ENCODE measurements around the gene SLC30A7. TPM values are rescaled to one million over a fixed set of nuclear protein-coding genes. Genes with fewer than 3 reads are reported as not detected.

Gene SLC30A7
- total and polyA plus RNA-seq, 4 donors: 6.0 to 38.9 (median 10.9) TPM

GRCh38 chr1:100960098-100960497, 64.2 kb downstream of the SLC30A7 start:
- Histone ChIP-seq H3K27me3 (ENCODE audit: control insufficient read depth in 4 of 4, insufficient read depth in 4 of 4, low read length in 3 of 4) (no peaks in the 10 kb centered on the region), H3K4me3 (ENCODE audit: low read depth in 1 of 3, low read length in 3 of 3) (no peak overlapping the region), H3K9ac (ENCODE audit: low read depth in 1 of 2, low read length in 2 of 2) (no peak overlapping the region), H3K27ac (ENCODE audit: low read depth in 1 of 2, low read length in 2 of 2) (no peak overlapping the region), H3K9me3 (ENCODE audit: control insufficient read depth in 4 of 4, low read length in 3 of 4) (no peaks in the 10 kb centered on the region), H3K4me1 (ENCODE audit: control insufficient read depth in 4 of 4, insufficient read depth in 4 of 4, low read length in 3 of 4) (no peaks in the 10 kb centered on the region), H3K36me3 (ENCODE audit: control insufficient read depth in 4 of 4, insufficient read depth in 3 of 4, low read depth in 1 of 4, low read length in 3 of 4) (no peaks in the 10 kb centered on the region)
- WGBS: 76% methylated on average over 1 of the region's 1 CpG
- DNase-seq (ENCODE audit: low spot score): no peak
- TF ChIP-seq GABPA (IDR thresholded peaks at IDR 0.05 in 1 of 2, conservative IDR thresholded peaks at IDR 0.05 in 1 of 2) (no peak), HNF4A (conservative IDR thresholded peaks at IDR 0.05) (no peak), TAF1 (conservative IDR thresholded peaks at IDR 0.05) (no peak), FOXA2 (IDR thresholded peaks at IDR 0.05) (no peak), YY1 (IDR thresholded peaks at IDR 0.05) (no peak), SP1 (IDR thresholded peaks at IDR 0.05) (no peak), HNF4G (IDR thresholded peaks at IDR 0.05) (no peak), MAX (IDR thresholded peaks at IDR 0.05) (no peak), FOXA1 (IDR thresholded peaks at IDR 0.05) (no peak)
- TF ChIP-seq, protein P1, sequence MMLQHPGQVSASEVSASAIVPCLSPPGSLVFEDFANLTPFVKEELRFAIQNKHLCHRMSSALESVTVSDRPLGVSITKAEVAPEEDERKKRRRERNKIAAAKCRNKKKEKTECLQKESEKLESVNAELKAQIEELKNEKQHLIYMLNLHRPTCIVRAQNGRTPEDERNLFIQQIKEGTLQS (IDR thresholded peaks at IDR 0.05): no peak
- TF ChIP-seq, protein P2, sequence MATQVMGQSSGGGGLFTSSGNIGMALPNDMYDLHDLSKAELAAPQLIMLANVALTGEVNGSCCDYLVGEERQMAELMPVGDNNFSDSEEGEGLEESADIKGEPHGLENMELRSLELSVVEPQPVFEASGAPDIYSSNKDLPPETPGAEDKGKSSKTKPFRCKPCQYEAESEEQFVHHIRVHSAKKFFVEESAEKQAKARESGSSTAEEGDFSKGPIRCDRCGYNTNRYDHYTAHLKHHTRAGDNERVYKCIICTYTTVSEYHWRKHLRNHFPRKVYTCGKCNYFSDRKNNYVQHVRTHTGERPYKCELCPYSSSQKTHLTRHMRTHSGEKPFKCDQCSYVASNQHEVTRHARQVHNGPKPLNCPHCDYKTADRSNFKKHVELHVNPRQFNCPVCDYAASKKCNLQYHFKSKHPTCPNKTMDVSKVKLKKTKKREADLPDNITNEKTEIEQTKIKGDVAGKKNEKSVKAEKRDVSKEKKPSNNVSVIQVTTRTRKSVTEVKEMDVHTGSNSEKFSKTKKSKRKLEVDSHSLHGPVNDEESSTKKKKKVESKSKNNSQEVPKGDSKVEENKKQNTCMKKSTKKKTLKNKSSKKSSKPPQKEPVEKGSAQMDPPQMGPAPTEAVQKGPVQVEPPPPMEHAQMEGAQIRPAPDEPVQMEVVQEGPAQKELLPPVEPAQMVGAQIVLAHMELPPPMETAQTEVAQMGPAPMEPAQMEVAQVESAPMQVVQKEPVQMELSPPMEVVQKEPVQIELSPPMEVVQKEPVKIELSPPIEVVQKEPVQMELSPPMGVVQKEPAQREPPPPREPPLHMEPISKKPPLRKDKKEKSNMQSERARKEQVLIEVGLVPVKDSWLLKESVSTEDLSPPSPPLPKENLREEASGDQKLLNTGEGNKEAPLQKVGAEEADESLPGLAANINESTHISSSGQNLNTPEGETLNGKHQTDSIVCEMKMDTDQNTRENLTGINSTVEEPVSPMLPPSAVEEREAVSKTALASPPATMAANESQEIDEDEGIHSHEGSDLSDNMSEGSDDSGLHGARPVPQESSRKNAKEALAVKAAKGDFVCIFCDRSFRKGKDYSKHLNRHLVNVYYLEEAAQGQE (IDR thresholded peaks at IDR 0.05): no peak
- TF ChIP-seq, protein P3, sequence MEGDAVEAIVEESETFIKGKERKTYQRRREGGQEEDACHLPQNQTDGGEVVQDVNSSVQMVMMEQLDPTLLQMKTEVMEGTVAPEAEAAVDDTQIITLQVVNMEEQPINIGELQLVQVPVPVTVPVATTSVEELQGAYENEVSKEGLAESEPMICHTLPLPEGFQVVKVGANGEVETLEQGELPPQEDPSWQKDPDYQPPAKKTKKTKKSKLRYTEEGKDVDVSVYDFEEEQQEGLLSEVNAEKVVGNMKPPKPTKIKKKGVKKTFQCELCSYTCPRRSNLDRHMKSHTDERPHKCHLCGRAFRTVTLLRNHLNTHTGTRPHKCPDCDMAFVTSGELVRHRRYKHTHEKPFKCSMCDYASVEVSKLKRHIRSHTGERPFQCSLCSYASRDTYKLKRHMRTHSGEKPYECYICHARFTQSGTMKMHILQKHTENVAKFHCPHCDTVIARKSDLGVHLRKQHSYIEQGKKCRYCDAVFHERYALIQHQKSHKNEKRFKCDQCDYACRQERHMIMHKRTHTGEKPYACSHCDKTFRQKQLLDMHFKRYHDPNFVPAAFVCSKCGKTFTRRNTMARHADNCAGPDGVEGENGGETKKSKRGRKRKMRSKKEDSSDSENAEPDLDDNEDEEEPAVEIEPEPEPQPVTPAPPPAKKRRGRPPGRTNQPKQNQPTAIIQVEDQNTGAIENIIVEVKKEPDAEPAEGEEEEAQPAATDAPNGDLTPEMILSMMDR (IDR thresholded peaks at IDR 0.05; ENCODE audit: low read depth, low read length, missing input control): no peak

- H3K27me3 ChIP-seq (ENCODE audit: control insufficient read depth in 4 of 4, insufficient read depth in 4 of 4, low read length in 3 of 4): no peaks in the 10 kb centered on the region
- TF ChIP-seq FOXA1 (IDR thresholded peaks at IDR 0.05) (no peak), TAF1 (conservative IDR thresholded peaks at IDR 0.05) (no peak), HNF4G (IDR thresholded peaks at IDR 0.05) (no peak), SP1 (IDR thresholded peaks at IDR 0.05) (no peak), JUND (IDR thresholded peaks at IDR 0.05) (no peak), HNF4A (conservative IDR thresholded peaks at IDR 0.05) (no peak)
- TF ChIP-seq, protein P3 (IDR thresholded peaks at IDR 0.05; ENCODE audit: low read depth, low read length, missing input control): no peak
- TF ChIP-seq, protein P1 (IDR thresholded peaks at IDR 0.05): no peak
- H3K9ac ChIP-seq (ENCODE audit: low read depth in 1 of 2, low read length in 2 of 2): no peak overlapping the region
- DNase-seq (ENCODE audit: low spot score): no peak
- H3K27ac ChIP-seq (ENCODE audit: low read depth in 1 of 2, low read length in 2 of 2): no peak overlapping the region
- no peaks in the 10 kb centered on the region for H3K4me1 ChIP-seq (ENCODE audit: control insufficient read depth in 4 of 4, insufficient read depth in 4 of 4, low read length in 3 of 4)
- H3K36me3 ChIP-seq (ENCODE audit: control insufficient read depth in 4 of 4, insufficient read depth in 3 of 4, low read depth in 1 of 4, low read length in 3 of 4): peaks cover 3 to 17% (median 13%) of the 10 kb centered on the region in 4 donors
- H3K9me3 ChIP-seq (ENCODE audit: control insufficient read depth in 4 of 4, low read length in 3 of 4): no peaks in the 10 kb centered on the region
- H3K4me3 ChIP-seq (ENCODE audit: low read depth in 1 of 3, low read length in 3 of 3): no peak overlapping the region
- 85% methylated on average over 1 of the region's 1 CpG for WGBS
Observed at GRCh38 chr1:100968621-100969020, 72.7 kb downstream of the SLC30A7 start.

Data from liver (tissue), 9 donors.